CD8-positive, alpha-beta memory T cell (primary cell): ENCODE results near the gene PODXL. TPM values are rescaled to one million over a fixed set of nuclear protein-coding genes. Genes with fewer than 3 reads are reported as not detected.
"Not testable (repeated sequence)": the region's sequence is repeated elsewhere in the genome, so short reads cannot be mapped to it uniquely, and the experiment has no call there.

Experiments used
- CTCF ChIA-PET: fragments of 350-600 bp; sonication (Branson Sonifier 250); formaldehyde crosslinking; loops from one replicate; lab custom pipeline; 2021; ENCODE audit warnings: antibody characterized with exemption; lab: Charles Lee
- POLR2A ChIA-PET: fragments of 350-600 bp; sonication (Branson Sonifier 250); formaldehyde crosslinking; loops from one replicate; lab custom pipeline; 2021; ENCODE audit warnings: antibody characterized with exemption; lab: Charles Lee
- DNase-seq, 5 donors: peaks; one replicate each; pipeline versions ENCODE4 v3.0.0 to v3.0.0-alpha.2; 2020 to 2022; ENCODE audit warnings: mixed read lengths in 1 of 5
- H3K27ac ChIP-seq: one replicate; pipeline ENCODE4 v1.7.0; 2013; ENCODE audit warnings: low read depth, mild to moderate bottlenecking, low read length, moderate library complexity
- H3K27me3 ChIP-seq: 2 replicates; pipeline ENCODE4 v1.7.0; 2013; ENCODE audit warnings: low read length, mild to moderate bottlenecking; ENCODE audit not compliant: insufficient read depth, poor library complexity, severe bottlenecking
- H3K36me3 ChIP-seq: 2 replicates; pipeline ENCODE4 v1.7.0; 2013; ENCODE audit warnings: mild to moderate bottlenecking, low read length, moderate library complexity; ENCODE audit not compliant: insufficient read depth
- H3K4me1 ChIP-seq: 2 replicates; pipeline ENCODE4 v1.7.0; 2013; ENCODE audit warnings: mild to moderate bottlenecking, low read length, moderate library complexity; ENCODE audit not compliant: insufficient read depth
- H3K4me3 ChIP-seq: 2 replicates; pipeline ENCODE4 v1.7.0; 2013; ENCODE audit warnings: mild to moderate bottlenecking, low read length
- H3K9me3 ChIP-seq: 2 replicates; pipeline ENCODE4 v1.7.0; 2013; ENCODE audit warnings: mild to moderate bottlenecking, low read length
- H3K27ac Mint-ChIP-seq, 8 donors: one replicate each; pipeline ENCODE4 v1.8.0; 2020 to 2021; ENCODE audit warnings: mixed read lengths in 8 of 8, mild to moderate bottlenecking in 6 of 8, inconsistent platforms in 3 of 8, moderate library complexity in 3 of 8
- H3K27me3 Mint-ChIP-seq, 2 donors: one replicate each; pipeline ENCODE4 v1.8.0; 2020 to 2021; ENCODE audit warnings: mixed read lengths in 2 of 2, mild to moderate bottlenecking in 1 of 2, moderate library complexity in 1 of 2
- H3K36me3 Mint-ChIP-seq, 3 donors: one replicate each; pipeline ENCODE4 v1.8.0; 2020 to 2021; ENCODE audit warnings: mixed read lengths in 3 of 3, inconsistent platforms in 1 of 3, mild to moderate bottlenecking in 1 of 3
- H3K4me1 Mint-ChIP-seq, 3 donors: one replicate each; pipeline ENCODE4 v1.8.0; 2020 to 2021; ENCODE audit warnings: mixed read lengths in 3 of 3, inconsistent platforms in 1 of 3, mild to moderate bottlenecking in 1 of 3
- H3K4me3 Mint-ChIP-seq, 7 donors: one replicate each; pipeline ENCODE4 v1.8.0; 2020 to 2021; ENCODE audit warnings: mixed read lengths in 7 of 7, mild to moderate bottlenecking in 6 of 7, moderate library complexity in 4 of 7, inconsistent platforms in 2 of 7
- H3K9me3 Mint-ChIP-seq, 5 donors: one replicate each; pipeline ENCODE4 v1.8.0; 2020 to 2022; ENCODE audit warnings: mixed read lengths in 5 of 5, mild to moderate bottlenecking in 3 of 5, moderate library complexity in 2 of 5, inconsistent platforms in 1 of 5
- polyA plus RNA-seq: library from polyadenylated mRNA; unstranded; fragments of 300-500 nt; fragmentation: Illumina TruSeq; gene quantifications from one replicate; pipeline ENCODE4 v1.2.3, GENCODE V29; 2021
- total RNA-seq, 2 experiments: library from RNA; stranded (reverse); gene quantifications; one replicate each; pipeline ENCODE4 v1.2.3, GENCODE V29; 2021

Gene PODXL
- total and polyA plus RNA-seq, 3 experiments from 2014 or later, result 0.62 to 1.2 (median 1.2) TPM

DNA sequence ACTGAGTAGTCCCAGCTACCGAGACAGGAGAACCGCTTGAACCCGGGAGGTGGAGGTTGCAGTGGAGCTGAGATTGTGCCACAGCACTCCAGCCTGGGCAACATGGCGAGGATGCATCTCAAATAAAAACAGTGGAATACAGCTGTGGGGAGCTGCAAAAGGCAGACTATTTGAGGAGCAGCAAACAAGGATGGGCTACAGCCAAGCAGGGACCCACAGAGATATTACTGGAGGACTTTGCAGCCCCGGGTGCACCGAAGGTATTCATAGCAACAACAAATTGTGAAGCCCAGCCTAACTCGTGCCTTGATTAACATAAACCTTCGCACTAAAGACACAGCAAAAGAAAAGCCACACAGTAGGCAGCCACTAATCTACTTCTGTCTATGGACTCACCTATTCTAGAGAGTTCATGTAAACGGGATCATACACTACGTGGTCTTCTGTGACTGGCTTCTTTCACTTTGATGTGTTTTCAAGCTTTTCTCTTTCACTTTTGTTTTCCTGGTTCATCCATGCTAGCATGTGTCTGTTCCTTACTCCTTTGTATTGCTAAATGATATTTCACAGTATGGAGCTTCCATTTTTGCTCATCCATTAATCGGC lies 34.0 kb downstream of the PODXL start:
- Mint-ChIP-seq H3K4me3 (peak overlapping the region; percentile 42 to 82 (median 74)), H3K9me3 (no peaks in the 10 kb centered on the region), H3K27me3 (peaks cover 3 to 7% of the 10 kb centered on the region in 2 donors), H3K36me3 (peaks cover 0 to 3% (median 0%) of the 10 kb centered on the region in 3 donors), H3K27ac (peak overlapping the region in 5 of 8 donors; percentile 38 to 84 (median 76)), H3K4me1 (peaks cover 7 to 18% (median 15%) of the 10 kb centered on the region in 3 donors)
- CTCF ChIA-PET, result interaction anchor here (1.4 to 1.8 kb wide), 2 partner anchors 9 to 14 kb away, joined by 3 to 7 read pairs; no protein-coding TSS in a partner anchor
- Histone ChIP-seq H3K4me1 (no peaks in the 10 kb centered on the region), H3K27ac (no peak overlapping the region), H3K9me3 (no peaks in the 10 kb centered on the region), H3K27me3 (no peaks in the 10 kb centered on the region), H3K4me3 (peak overlapping the region; percentile 16), H3K36me3 (no peaks in the 10 kb centered on the region)
- POLR2A ChIA-PET, result no interaction called here
- no peak for DNase-seq

- no peak overlapping the region for H3K27ac ChIP-seq
- no peak overlapping the region for H3K4me3 ChIP-seq
- no peak for DNase-seq
- H3K9me3 ChIP-seq, result no peaks in the 10 kb centered on the region
- peak overlapping the region in 2 of 7 donors; percentile 37 to 48 for H3K4me3 Mint-ChIP-seq
- POLR2A ChIA-PET, result no interaction called here
- no peaks in the 10 kb centered on the region for H3K4me1 ChIP-seq
- no peaks in the 10 kb centered on the region for H3K27me3 ChIP-seq
- no peaks in the 10 kb centered on the region for H3K9me3 Mint-ChIP-seq
- peaks cover 3 to 7% of the 10 kb centered on the region in 2 donors for H3K27me3 Mint-ChIP-seq
- H3K27ac Mint-ChIP-seq, result peak overlapping the region in 1 of 8 donors; percentile 25
- H3K36me3 ChIP-seq, result no peaks in the 10 kb centered on the region
- H3K4me1 Mint-ChIP-seq, result peaks cover 7 to 18% (median 15%) of the 10 kb centered on the region in 3 donors
- CTCF ChIA-PET, result interaction anchor here (1.4 to 1.8 kb wide), 2 partner anchors 9 to 13 kb away, joined by 3 to 7 read pairs; no protein-coding TSS in a partner anchor
- peaks cover 0 to 3% (median 0%) of the 10 kb centered on the region in 3 donors for H3K36me3 Mint-ChIP-seq
Measured at GRCh38 chr7:131521651-131522163, 34.7 kb downstream of the PODXL start.

DNA sequence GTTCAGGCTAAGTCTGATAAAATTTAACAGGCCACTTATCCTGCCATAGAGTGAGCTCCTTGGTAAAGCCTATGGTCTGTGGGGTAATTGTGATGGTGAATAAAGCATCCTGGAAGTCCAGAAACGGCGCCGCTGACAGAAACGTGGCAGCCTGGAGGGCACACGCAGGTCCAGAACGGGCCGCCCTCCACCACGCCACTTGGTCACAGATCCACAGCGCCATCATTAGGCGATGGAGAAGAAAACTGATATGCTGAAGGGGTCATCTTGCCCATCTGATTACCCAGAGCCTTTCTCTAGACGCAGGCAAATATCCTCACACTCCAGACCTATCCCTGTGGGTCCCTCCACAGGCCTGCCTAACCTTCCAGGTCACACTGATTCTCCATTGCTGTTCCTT lies 37.8 kb downstream of the PODXL start:
- CTCF ChIA-PET, result interaction anchor here (1.5 kb wide), 1 partner anchor 10 kb away, joined by 4 read pairs; no protein-coding TSS in a partner anchor
- H3K4me1 ChIP-seq, result no peaks in the 10 kb centered on the region
- no peaks in the 10 kb centered on the region for H3K9me3 Mint-ChIP-seq
- no peak overlapping the region for H3K27ac Mint-ChIP-seq
- POLR2A ChIA-PET, result no interaction called here
- H3K4me3 ChIP-seq, result no peak overlapping the region
- no peaks in the 10 kb centered on the region for H3K36me3 ChIP-seq
- H3K27me3 Mint-ChIP-seq, result peaks cover 3% of the 10 kb centered on the region in 2 donors
- H3K4me3 Mint-ChIP-seq, result no peak overlapping the region
- H3K36me3 Mint-ChIP-seq, result peaks cover 0 to 3% (median 0%) of the 10 kb centered on the region in 3 donors
- H3K27me3 ChIP-seq, result no peaks in the 10 kb centered on the region
- H3K4me1 Mint-ChIP-seq, result peaks cover 8 to 19% (median 16%) of the 10 kb centered on the region in 3 donors
- no peak for DNase-seq
- H3K9me3 ChIP-seq, result no peaks in the 10 kb centered on the region
- no peak overlapping the region for H3K27ac ChIP-seq

- no peaks in the 10 kb centered on the region for H3K36me3 ChIP-seq
- H3K27me3 ChIP-seq, result no peaks in the 10 kb centered on the region
- H3K27ac ChIP-seq, result no peak overlapping the region
- H3K9me3 Mint-ChIP-seq, result no peaks in the 10 kb centered on the region
- H3K4me1 Mint-ChIP-seq, result peaks cover 8 to 19% (median 16%) of the 10 kb centered on the region in 3 donors
- POLR2A ChIA-PET, result no interaction called here
- CTCF ChIA-PET, result no interaction called here
- H3K27me3 Mint-ChIP-seq, result peaks cover 3 to 7% of the 10 kb centered on the region in 2 donors
- H3K9me3 ChIP-seq, result no peaks in the 10 kb centered on the region
- DNase-seq, result no peak
- H3K27ac Mint-ChIP-seq, result no peak overlapping the region
- no peaks in the 10 kb centered on the region for H3K36me3 Mint-ChIP-seq
- no peak overlapping the region for H3K4me3 Mint-ChIP-seq
- no peak overlapping the region for H3K4me3 ChIP-seq
- H3K4me1 ChIP-seq, result no peaks in the 10 kb centered on the region
Measured at GRCh38 chr7:131517218-131517923, 39.1 kb downstream of the PODXL start.

- H3K4me1 ChIP-seq, H3K36me3 Mint-ChIP-seq, H3K9me3 ChIP-seq, DNase-seq, H3K9me3 Mint-ChIP-seq, H3K4me3 Mint-ChIP-seq, H3K27ac ChIP-seq, H3K27me3 ChIP-seq, H3K4me3 ChIP-seq, POLR2A ChIA-PET, H3K27me3 Mint-ChIP-seq, H3K36me3 ChIP-seq, H3K27ac Mint-ChIP-seq: not testable (repeated sequence)
- CTCF ChIA-PET, result interaction anchor here (1.0 kb wide), 1 partner anchor 8 kb away, joined by 4 read pairs; no protein-coding TSS in a partner anchor
- H3K4me1 Mint-ChIP-seq, result peaks cover 11 to 15% (median 14%) of the 10 kb centered on the region in 3 donors
Measured at GRCh38 chr7:131515471-131515870, 41.0 kb downstream of the PODXL start.

GRCh38 chr7:131513245-131514061 lies 43.0 kb downstream of the PODXL start:
- H3K4me3 ChIP-seq, result no peak overlapping the region
- H3K27me3 Mint-ChIP-seq, result peaks cover 8 to 9% of the 10 kb centered on the region in 2 donors
- H3K9me3 Mint-ChIP-seq, result no peaks in the 10 kb centered on the region
- CTCF ChIA-PET, result interaction anchor here (0.7 to 2.1 kb wide), 5 partner anchors 8 to 617 kb away, joined by 3 to 7 read pairs (median 3); no protein-coding TSS in a partner anchor
- no peaks in the 10 kb centered on the region for H3K4me1 ChIP-seq
- H3K27me3 ChIP-seq, result peaks cover 6% of the 10 kb centered on the region
- H3K4me1 Mint-ChIP-seq, result peaks cover 11 to 16% (median 14%) of the 10 kb centered on the region in 3 donors
- peak overlapping the region in 2 of 7 donors; percentile 12 to 27 for H3K4me3 Mint-ChIP-seq
- POLR2A ChIA-PET, result interaction anchor here (1.1 kb wide), 1 partner anchor 12 kb away, joined by 3 read pairs; no protein-coding TSS in a partner anchor
- peak; percentile 57 to 76 (median 63) for DNase-seq
- H3K27ac Mint-ChIP-seq, result peak overlapping the region in 2 of 8 donors; percentile 19 to 51
- H3K27ac ChIP-seq, result no peak overlapping the region
- peaks cover 0 to 3% (median 0%) of the 10 kb centered on the region in 3 donors for H3K36me3 Mint-ChIP-seq
- no peaks in the 10 kb centered on the region for H3K9me3 ChIP-seq
- H3K36me3 ChIP-seq, result no peaks in the 10 kb centered on the region

- H3K9me3 Mint-ChIP-seq, result no peaks in the 10 kb centered on the region
- ChIA-PET CTCF (interaction anchor here (0.6 to 2.1 kb wide), 5 partner anchors 10 to 515 kb away, joined by 3 to 7 read pairs (median 3); no protein-coding TSS in a partner anchor), POLR2A (no interaction called here)
Measured at GRCh38 chr7:131511774-131512535, 44.5 kb downstream of the PODXL start.

More at GRCh38 chr7:131511774-131512535, 44.5 kb downstream of the PODXL start:
- DNase-seq, result no peak
- Histone ChIP-seq H3K9me3 (no peaks in the 10 kb centered on the region), H3K4me3 (no peak overlapping the region), H3K27me3 (peaks cover 17% of the 10 kb centered on the region), H3K27ac (no peak overlapping the region), H3K4me1 (peaks cover 9% of the 10 kb centered on the region), H3K36me3 (no peaks in the 10 kb centered on the region)
- Mint-ChIP-seq H3K27ac (peak overlapping the region in 1 of 8 donors; percentile 9), H3K4me1 (peaks cover 19 to 25% (median 23%) of the 10 kb centered on the region in 3 donors), H3K36me3 (peaks cover 0 to 3% (median 0%) of the 10 kb centered on the region in 3 donors), H3K27me3 (peaks cover 8 to 17% of the 10 kb centered on the region in 2 donors), H3K4me3 (no peak overlapping the region)
